Measurements from ENCODE around the gene SLC39A11.
"Not testable (repeated sequence)": the region's sequence is repeated elsewhere in the genome, so short reads cannot be mapped to it uniquely, and the experiment has no call there.

SLC39A11 gene

GRCh38 chr17:72711521-72712310 lies 380.8 kb downstream of the SLC39A11 start:
- H3K4me3 ChIP-seq (replicated peaks; ENCODE audit: low read depth, low read length): no peak overlapping the region
- no peak for TF ChIP-seq CTCF (IDR thresholded peaks at IDR 0.05; ENCODE audit: low read depth, low read length, missing control alignments)
- no peak for DNase-seq (ENCODE audit: extremely low read depth, low read depth)

- no peak for DNase-seq (ENCODE audit: extremely low read depth, low read depth)
- no peak for TF ChIP-seq CTCF (IDR thresholded peaks at IDR 0.05; ENCODE audit: low read depth, low read length, missing control alignments)
These were observed 381.7 kb downstream of the SLC39A11 start for GRCh38 chr17:72710834-72711233.

GRCh38 chr17:72710202-72710601 lies 382.3 kb downstream of the SLC39A11 start:
- TF ChIP-seq CTCF (IDR thresholded peaks at IDR 0.05; ENCODE audit: low read depth, low read length, missing control alignments): no peak

More at GRCh38 chr17:72710834-72711233, 381.7 kb downstream of the SLC39A11 start:
- H3K4me3 ChIP-seq (replicated peaks; ENCODE audit: low read depth, low read length): no peak overlapping the region

GRCh38 chr17:72708682-72709081 lies 383.8 kb downstream of the SLC39A11 start:
- not testable (repeated sequence) for H3K4me3 ChIP-seq (replicated peaks; ENCODE audit: low read depth, low read length); DNase-seq (ENCODE audit: extremely low read depth, low read depth)

More at GRCh38 chr17:72710202-72710601, 382.3 kb downstream of the SLC39A11 start:
- no peak for DNase-seq (ENCODE audit: extremely low read depth, low read depth)
- H3K4me3 ChIP-seq (replicated peaks; ENCODE audit: low read depth, low read length): no peak overlapping the region

GRCh38 chr17:72707881-72708280 lies 384.6 kb downstream of the SLC39A11 start:
- DNase-seq (ENCODE audit: extremely low read depth, low read depth): no peak
- H3K4me3 ChIP-seq (replicated peaks; ENCODE audit: low read depth, low read length): no peak overlapping the region
- no peak for TF ChIP-seq CTCF (IDR thresholded peaks at IDR 0.05; ENCODE audit: low read depth, low read length, missing control alignments)

- TF ChIP-seq CTCF (IDR thresholded peaks at IDR 0.05; ENCODE audit: low read depth, low read length, missing control alignments): no peak
- no peak overlapping the region for H3K4me3 ChIP-seq (replicated peaks; ENCODE audit: low read depth, low read length)
- no peak for DNase-seq (ENCODE audit: extremely low read depth, low read depth)
These were observed 386.0 kb downstream of the SLC39A11 start for GRCh38 chr17:72706396-72706981.

- DNase-seq (ENCODE audit: extremely low read depth, low read depth): no peak
- no peak for TF ChIP-seq CTCF (IDR thresholded peaks at IDR 0.05; ENCODE audit: low read depth, low read length, missing control alignments)
- H3K4me3 ChIP-seq (replicated peaks; ENCODE audit: low read depth, low read length): no peak overlapping the region
These were observed 386.5 kb downstream of the SLC39A11 start for GRCh38 chr17:72705905-72706395.
